Coronary artery (tissue), 2 donors: ENCODE data around the gene RPS3.
"Not testable (repeated sequence)": the region's sequence is repeated elsewhere in the genome, so short reads cannot be mapped to it uniquely, and the experiment has no call there.

Source experiments
- DNase-seq: peaks from one replicate; pipeline ENCODE4 v3.0.0-alpha.2; 2017; ENCODE audit warnings: low spot score
- H3K27ac ChIP-seq, 2 donors: fragments of 200-600 bp; sonication (generic); one replicate each; pipeline ENCODE4 v1.5.1; 2016 to 2019
- H3K4me3 ChIP-seq: fragments of 200-600 bp; sonication (generic); 2 replicates; pipeline ENCODE4 v1.5.1; 2016; ENCODE audit warnings: mild to moderate bottlenecking, moderate library complexity
- CTCF ChIP-seq: fragments of 200-600 bp; sonication (generic); IDR thresholded peaks from one replicate; pipeline ENCODE4 v1.5.1; 2019; ENCODE audit warnings: antibody characterized with exemption

The RPS3 gene

GRCh38 chr11:75352588-75353206, 46.6 kb upstream of the RPS3 start:
- Histone ChIP-seq H3K4me3 (peak overlapping the region; percentile 76), H3K27ac (peak overlapping the region in 1 of 2 donors; percentile 85)
- DNase-seq: no peak
- no peak for TF ChIP-seq CTCF

- DNase-seq: no peak
- TF ChIP-seq CTCF: no peak
- H3K4me3 ChIP-seq: no peak overlapping the region
- no peak overlapping the region for H3K27ac ChIP-seq
Measured at GRCh38 chr11:75355051-75355450, 44.3 kb upstream of the RPS3 start.

- Histone ChIP-seq H3K27ac (no peak overlapping the region), H3K4me3 (no peak overlapping the region)
- no peak for TF ChIP-seq CTCF
- DNase-seq: no peak
Measured at GRCh38 chr11:75356613-75357012, 42.7 kb upstream of the RPS3 start.

GRCh38 chr11:75362285-75362684, 37.0 kb upstream of the RPS3 start:
- DNase-seq, H3K4me3 ChIP-seq, H3K27ac ChIP-seq: not testable (repeated sequence)

GRCh38 chr11:75365711-75366181, 33.6 kb upstream of the RPS3 start:
- Histone ChIP-seq H3K27ac (peak overlapping the region in 1 of 2 donors; percentile 35), H3K4me3 (no peak overlapping the region)
- TF ChIP-seq CTCF: no peak
- DNase-seq: no peak

- DNase-seq, H3K27ac ChIP-seq, H3K4me3 ChIP-seq: not testable (repeated sequence)
Measured at GRCh38 chr11:75366826-75367225, 32.5 kb upstream of the RPS3 start.

- Histone ChIP-seq H3K27ac (peak overlapping the region in 1 of 2 donors; percentile 15), H3K4me3 (no peak overlapping the region)
- TF ChIP-seq CTCF: no peak
- no peak for DNase-seq
Measured at GRCh38 chr11:75369560-75370255, 29.6 kb upstream of the RPS3 start.
